ENCODE measurements around the gene HAUS8.
"Not testable (repeated sequence)": the region's sequence is repeated elsewhere in the genome, so short reads cannot be mapped to it uniquely, and the experiment has no call there.

HAUS8 gene

GRCh38 chr19:17101686-17102628 lies 26.7 kb upstream of the HAUS8 start:
- DNase-seq: no peak

GRCh38 chr19:17098326-17098725 lies 23.1 kb upstream of the HAUS8 start:
- DNase-seq: no peak

- DNase-seq: peak; percentile 40
Observed at GRCh38 chr19:17097593-17098126, 22.4 kb upstream of the HAUS8 start.

GRCh38 chr19:17095141-17095919 lies 20.1 kb upstream of the HAUS8 start:
- DNase-seq: peak; percentile 73

- DNase-seq: not testable (repeated sequence)
Observed at GRCh38 chr19:17094694-17095093, 19.4 kb upstream of the HAUS8 start.

GRCh38 chr19:17092696-17093095 lies 17.4 kb upstream of the HAUS8 start:
- no peak for DNase-seq

- DNase-seq: no peak
Observed at GRCh38 chr19:17091758-17092333, 16.6 kb upstream of the HAUS8 start.

- DNase-seq: no peak
Observed at GRCh38 chr19:17090583-17090982, 15.3 kb upstream of the HAUS8 start.

- DNase-seq: no peak
Observed at GRCh38 chr19:17088552-17088951, 13.3 kb upstream of the HAUS8 start.

GRCh38 chr19:17086834-17087233 lies 11.6 kb upstream of the HAUS8 start:
- DNase-seq: no peak

GRCh38 chr19:17086120-17086519 lies 10.9 kb upstream of the HAUS8 start:
- DNase-seq: no peak

- DNase-seq: no peak
Observed at GRCh38 chr19:17081672-17082630, 6.7 kb upstream of the HAUS8 start.

GRCh38 chr19:17080440-17080801 lies 5.2 kb upstream of the HAUS8 start:
- DNase-seq: no peak

- peak; percentile 99 for DNase-seq
Observed at GRCh38 chr19:17079710-17080439, 4.6 kb upstream of the HAUS8 start.

- DNase-seq: no peak
Observed at GRCh38 chr19:17078920-17079709, 3.9 kb upstream of the HAUS8 start.

GRCh38 chr19:17078036-17078919 lies 3.0 kb upstream of the HAUS8 start:
- no peak for DNase-seq

GRCh38 chr19:17077447-17078028 lies 2.3 kb upstream of the HAUS8 start:
- DNase-seq: no peak

- peak; percentile 36 for DNase-seq
Observed at GRCh38 chr19:17076543-17076991, 1.3 kb upstream of the HAUS8 start.
